Measurements from ENCODE around the gene LOXHD1.

LOXHD1 gene

DNA sequence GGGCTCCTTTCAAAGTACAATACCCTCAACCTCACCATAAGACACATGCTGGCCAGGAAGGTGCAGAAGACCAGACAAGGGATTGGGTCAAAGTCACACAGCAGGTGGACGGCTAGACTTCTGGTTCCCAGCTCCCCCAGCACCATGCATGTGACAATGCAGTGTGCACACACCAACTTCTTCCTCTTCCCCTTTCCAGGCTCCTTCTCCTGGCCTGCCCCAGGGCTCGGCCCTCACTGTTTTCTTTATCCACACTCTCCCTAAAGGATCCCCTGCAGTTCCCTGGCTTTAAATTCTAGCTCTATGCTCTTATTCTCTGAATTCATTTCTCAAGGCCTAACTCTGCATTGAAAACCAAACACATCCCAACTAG, 82.3 kb downstream of the LOXHD1 start:
- Histone ChIP-seq H3K4me3 (ENCODE audit: low read depth, low read length, poor library complexity, severe bottlenecking) (no peak overlapping the region), H2AFZ (ENCODE audit: low read length) (no peak overlapping the region), H3K36me3 (ENCODE audit: insufficient read depth, low read length) (no peaks in the 10 kb centered on the region), H3K9me3 (ENCODE audit: low read length) (no peaks in the 10 kb centered on the region), H3K27ac (ENCODE audit: low read depth, low read length, poor library complexity, severe bottlenecking) (no peak overlapping the region), H3F3A (ENCODE audit: insufficient read depth, low read length) (no peaks in the 10 kb centered on the region), H4K20me1 (ENCODE audit: insufficient read depth, low read length) (no peaks in the 10 kb centered on the region), H3K4me1 (ENCODE audit: insufficient read depth, low read length, severe bottlenecking) (no peaks in the 10 kb centered on the region), H3K27me3 (ENCODE audit: insufficient read depth, low read length) (peaks cover 4% of the 10 kb centered on the region; the same call in 1 of the 2 replicates), H3K79me2 (ENCODE audit: insufficient read depth, low read length) (no peaks in the 10 kb centered on the region), H3K9me2 (ENCODE audit: low read depth, low read length) (no peaks in the 10 kb centered on the region), H3K9ac (ENCODE audit: low read length) (no peak overlapping the region), H3K4me2 (ENCODE audit: low read length) (no peak overlapping the region)
- TF ChIP-seq, protein P1, sequence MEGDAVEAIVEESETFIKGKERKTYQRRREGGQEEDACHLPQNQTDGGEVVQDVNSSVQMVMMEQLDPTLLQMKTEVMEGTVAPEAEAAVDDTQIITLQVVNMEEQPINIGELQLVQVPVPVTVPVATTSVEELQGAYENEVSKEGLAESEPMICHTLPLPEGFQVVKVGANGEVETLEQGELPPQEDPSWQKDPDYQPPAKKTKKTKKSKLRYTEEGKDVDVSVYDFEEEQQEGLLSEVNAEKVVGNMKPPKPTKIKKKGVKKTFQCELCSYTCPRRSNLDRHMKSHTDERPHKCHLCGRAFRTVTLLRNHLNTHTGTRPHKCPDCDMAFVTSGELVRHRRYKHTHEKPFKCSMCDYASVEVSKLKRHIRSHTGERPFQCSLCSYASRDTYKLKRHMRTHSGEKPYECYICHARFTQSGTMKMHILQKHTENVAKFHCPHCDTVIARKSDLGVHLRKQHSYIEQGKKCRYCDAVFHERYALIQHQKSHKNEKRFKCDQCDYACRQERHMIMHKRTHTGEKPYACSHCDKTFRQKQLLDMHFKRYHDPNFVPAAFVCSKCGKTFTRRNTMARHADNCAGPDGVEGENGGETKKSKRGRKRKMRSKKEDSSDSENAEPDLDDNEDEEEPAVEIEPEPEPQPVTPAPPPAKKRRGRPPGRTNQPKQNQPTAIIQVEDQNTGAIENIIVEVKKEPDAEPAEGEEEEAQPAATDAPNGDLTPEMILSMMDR (IDR thresholded peaks at IDR 0.05; ENCODE audit: low read length): no peak
- TF ChIP-seq EZH2 (IDR thresholded peaks at IDR 0.05; ENCODE audit: borderline replicate concordance, low read length): no peak

DNA sequence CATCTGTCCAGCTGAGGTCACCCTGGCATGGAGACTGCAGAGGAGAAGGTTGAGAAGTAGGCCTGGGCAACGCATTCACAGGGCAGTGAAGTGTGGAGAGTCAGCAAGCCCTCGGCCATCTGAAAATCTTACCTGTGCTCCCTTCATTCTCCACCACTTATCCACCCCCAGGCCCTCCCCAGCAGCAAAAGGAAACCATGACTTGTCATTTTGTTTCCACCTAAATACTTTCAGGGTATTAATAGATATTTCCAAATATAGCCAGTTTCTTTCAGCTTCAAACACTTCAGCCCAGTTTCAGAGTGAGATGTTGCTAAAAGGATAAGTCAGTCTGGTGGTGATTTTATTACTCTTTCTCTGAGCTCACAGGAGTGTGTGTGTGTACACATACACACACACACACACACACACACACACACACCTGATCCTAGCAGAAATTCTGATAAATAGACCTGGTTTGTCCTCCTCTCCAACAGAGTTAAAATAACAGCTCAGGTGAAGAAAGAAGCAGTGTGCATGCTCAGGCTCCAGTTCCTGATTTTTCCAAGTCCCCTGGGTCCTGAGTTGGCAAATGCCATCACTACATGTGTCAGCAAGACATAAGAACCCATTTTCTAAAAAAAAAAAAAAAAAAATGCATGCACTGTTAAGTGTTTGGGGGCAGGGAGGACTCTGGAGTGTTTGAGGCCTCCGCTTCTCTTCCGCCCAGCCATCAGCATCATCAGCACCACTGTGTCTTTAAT, 82.8 kb downstream of the LOXHD1 start:
- no peaks in the 10 kb centered on the region for H3K79me2 ChIP-seq (ENCODE audit: insufficient read depth, low read length)
- H3K4me1 ChIP-seq (ENCODE audit: insufficient read depth, low read length, severe bottlenecking): no peaks in the 10 kb centered on the region
- no peak overlapping the region for H2AFZ ChIP-seq (ENCODE audit: low read length)
- H3K36me3 ChIP-seq (ENCODE audit: insufficient read depth, low read length): no peaks in the 10 kb centered on the region
- H3K9me3 ChIP-seq (ENCODE audit: low read length): no peaks in the 10 kb centered on the region
- no peak overlapping the region for H3K4me2 ChIP-seq (ENCODE audit: low read length)
- TF ChIP-seq, protein P1 (IDR thresholded peaks at IDR 0.05; ENCODE audit: low read length): no peak
- TF ChIP-seq EZH2 (IDR thresholded peaks at IDR 0.05; ENCODE audit: borderline replicate concordance, low read length): no peak
- H3K4me3 ChIP-seq (ENCODE audit: low read depth, low read length, poor library complexity, severe bottlenecking): no peak overlapping the region
- H3K27ac ChIP-seq (ENCODE audit: low read depth, low read length, poor library complexity, severe bottlenecking): no peak overlapping the region
- peaks cover 4% of the 10 kb centered on the region; the same call in 1 of the 2 replicates for H3K27me3 ChIP-seq (ENCODE audit: insufficient read depth, low read length)
- no peaks in the 10 kb centered on the region for H3F3A ChIP-seq (ENCODE audit: insufficient read depth, low read length)
- no peak overlapping the region for H3K9ac ChIP-seq (ENCODE audit: low read length)
- no peaks in the 10 kb centered on the region for H4K20me1 ChIP-seq (ENCODE audit: insufficient read depth, low read length)
- H3K9me2 ChIP-seq (ENCODE audit: low read depth, low read length): no peaks in the 10 kb centered on the region

DNA sequence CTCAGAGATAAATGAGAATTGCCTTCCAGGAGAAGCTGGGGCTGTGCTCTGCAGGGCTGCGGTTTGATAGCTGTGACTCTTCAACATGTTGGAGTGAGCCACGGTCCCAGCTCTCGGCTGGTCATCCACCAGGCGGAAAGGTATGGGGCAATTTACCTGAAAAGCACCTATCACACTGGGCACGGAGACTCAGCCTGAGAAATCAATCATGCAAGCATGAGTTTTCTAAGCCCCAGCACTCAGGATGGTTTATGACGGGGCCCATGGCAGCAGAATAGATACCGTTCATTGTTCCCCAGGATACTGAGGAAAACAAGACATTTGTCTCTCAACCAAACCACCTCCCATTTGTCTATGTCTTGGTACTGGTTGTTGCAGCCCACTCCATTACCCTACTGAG, 83.9 kb downstream of the LOXHD1 start:
- peaks cover 4% of the 10 kb centered on the region; the same call in 1 of the 2 replicates for H3K27me3 ChIP-seq (ENCODE audit: insufficient read depth, low read length)

More for the DNA sequence above, 83.9 kb downstream of the LOXHD1 start:
- H3K4me3 ChIP-seq (ENCODE audit: low read depth, low read length, poor library complexity, severe bottlenecking): no peak overlapping the region
- no peaks in the 10 kb centered on the region for H3K4me1 ChIP-seq (ENCODE audit: insufficient read depth, low read length, severe bottlenecking)
- H3K9me2 ChIP-seq (ENCODE audit: low read depth, low read length): no peaks in the 10 kb centered on the region
- H2AFZ ChIP-seq (ENCODE audit: low read length): no peak overlapping the region
- H4K20me1 ChIP-seq (ENCODE audit: insufficient read depth, low read length): no peaks in the 10 kb centered on the region
- no peaks in the 10 kb centered on the region for H3K9me3 ChIP-seq (ENCODE audit: low read length)
- H3K9ac ChIP-seq (ENCODE audit: low read length): no peak overlapping the region
- TF ChIP-seq, protein P1 (IDR thresholded peaks at IDR 0.05; ENCODE audit: low read length): no peak
- TF ChIP-seq EZH2 (IDR thresholded peaks at IDR 0.05; ENCODE audit: borderline replicate concordance, low read length): no peak
- H3K79me2 ChIP-seq (ENCODE audit: insufficient read depth, low read length): no peaks in the 10 kb centered on the region
- H3K4me2 ChIP-seq (ENCODE audit: low read length): no peak overlapping the region
- no peaks in the 10 kb centered on the region for H3F3A ChIP-seq (ENCODE audit: insufficient read depth, low read length)
- no peak overlapping the region for H3K27ac ChIP-seq (ENCODE audit: low read depth, low read length, poor library complexity, severe bottlenecking)
- H3K36me3 ChIP-seq (ENCODE audit: insufficient read depth, low read length): no peaks in the 10 kb centered on the region
